H1 (cell line): Measurements from ENCODE around the gene IL18BP. TPM values are rescaled to one million over a fixed set of nuclear protein-coding genes. Genes with fewer than 3 reads are reported as not detected.

ENCODE experiments used
- CTCF ChIA-PET: fragments of 300-600 bp; sonication (Branson Sonifier 250); formaldehyde crosslinking; loops from one replicate; lab custom pipeline; 2021; ENCODE audit not compliant: partially characterized antibody; lab: Charles Lee
- POLR2A ChIA-PET: fragments of 300-600 bp; sonication (Branson Sonifier 250); formaldehyde crosslinking; loops from one replicate; lab custom pipeline; 2021; ENCODE audit warnings: inconsistent platforms; ENCODE audit not compliant: partially characterized antibody; lab: Charles Lee
- DNase-seq, 2 experiments: peaks; one replicate each; pipeline versions ENCODE4 v3.0.0 to v3.0.0-alpha.2; 2010 to 2022; ENCODE audit warnings: low spot score in 2 of 2, low read depth in 1 of 2, mixed read lengths in 1 of 2
- FAIRE-seq: peaks from 2 replicates; lab custom pipeline; 2011; peaks lifted over from hg19 to GRCh38; lab: Jason Lieb, UNC
- H2AFZ ChIP-seq: 2 replicates; pipeline ENCODE4 v1.8.1; 2012; ENCODE audit warnings: low read length, inconsistent platforms
- H2AK5ac ChIP-seq: 2 replicates; pipeline ENCODE4 v1.6.1; 2013; ENCODE audit warnings: low read depth, low read length
- H2BK120ac ChIP-seq: replicated peaks from 2 replicates; pipeline ENCODE3; 2013; ENCODE audit warnings: low read depth, low read length, inconsistent platforms
- H2BK12ac ChIP-seq: 2 replicates; pipeline ENCODE4 v1.6.1; 2013; ENCODE audit warnings: low read depth, low read length
- H2BK15ac ChIP-seq: 2 replicates; pipeline ENCODE4 v1.6.1; 2013; ENCODE audit warnings: low read length
- H2BK20ac ChIP-seq: 2 replicates; pipeline ENCODE4 v1.6.1; 2013; ENCODE audit warnings: low read length
- H2BK5ac ChIP-seq: 2 replicates; pipeline ENCODE4 v1.6.1; 2013; ENCODE audit warnings: low read depth, low read length
- H3K14ac ChIP-seq: 2 replicates; pipeline ENCODE4 v1.6.1; 2013; ENCODE audit warnings: inconsistent platforms; ENCODE audit not compliant: insufficient read length
- H3K18ac ChIP-seq: 2 replicates; pipeline ENCODE4 v1.6.1; 2013; ENCODE audit warnings: low read length; ENCODE audit errors: extremely low read depth
- H3K23ac ChIP-seq: 2 replicates; pipeline ENCODE4 v1.6.1; 2013; ENCODE audit warnings: inconsistent platforms; ENCODE audit not compliant: insufficient read length
- H3K23me2 ChIP-seq: 2 replicates; pipeline ENCODE4 v1.6.1; 2013; ENCODE audit warnings: low read depth, low read length
- H3K27ac ChIP-seq: 2 replicates; pipeline ENCODE4 v1.6.1; 2011; ENCODE audit warnings: low read depth, low read length, inconsistent platforms
- H3K27me3 ChIP-seq, 4 experiments: replicated peaks in 1 of 4; 1 replicate in 1 of 4; 2 replicates in 3 of 4; pipeline versions ENCODE4 v1.6.1 to v1.8.1; 2011 to 2013; ENCODE audit warnings: low read length in 3 of 4, mild to moderate bottlenecking in 3 of 4, inconsistent platforms in 2 of 4, mixed read lengths in 2 of 4, moderate library complexity in 1 of 4; ENCODE audit not compliant: control insufficient read depth in 3 of 4, insufficient read depth in 3 of 4; ENCODE audit errors: extremely low read depth in 1 of 4
- H3K36me3 ChIP-seq, 4 experiments: 2 replicates each; pipeline versions ENCODE4 v1.6.1 to v1.8.1; 2011 to 2013; ENCODE audit warnings: mild to moderate bottlenecking in 4 of 4, low read length in 3 of 4, moderate library complexity in 2 of 4, control low read depth in 1 of 4, inconsistent platforms in 1 of 4; ENCODE audit not compliant: insufficient read depth in 4 of 4, control insufficient read depth in 2 of 4
- H3K4ac ChIP-seq: replicated peaks from 2 replicates; pipeline ENCODE3; 2013; ENCODE audit warnings: low read length, low read depth, mixed read lengths, inconsistent platforms; ENCODE audit not compliant: insufficient read length
- H3K4me1 ChIP-seq, 4 experiments: replicated peaks in 1 of 4; 1 replicate in 1 of 4; 2 replicates in 3 of 4; pipeline versions ENCODE4 v1.6.1 to v1.8.1; 2011 to 2013; ENCODE audit warnings: low read length in 3 of 4, inconsistent platforms in 2 of 4, mixed read lengths in 1 of 4; ENCODE audit not compliant: insufficient read depth in 4 of 4, control insufficient read depth in 3 of 4
- H3K4me2 ChIP-seq, 2 experiments: 2 replicates each; pipeline versions ENCODE4 v1.6.1 to v1.8.1; 2011 to 2013; ENCODE audit warnings: low read depth in 2 of 2, low read length in 2 of 2, control low read depth in 1 of 2, inconsistent platforms in 1 of 2, mild to moderate bottlenecking in 1 of 2; ENCODE audit not compliant: insufficient read depth in 1 of 2
- H3K4me3 ChIP-seq, 4 experiments: fragments of 200-600, 300-600 bp in 1 of 4; sonication (generic), shearing (Covaris generic), sonication (Bioruptor Twin) in 1 of 4; 2 replicates each; pipeline versions ENCODE4 v1.5.1 to v1.8.1; 2011 to 2016; ENCODE audit warnings: low read length in 4 of 4, low read depth in 3 of 4, control low read depth in 2 of 4, inconsistent platforms in 2 of 4, mild to moderate bottlenecking in 2 of 4, mixed read lengths in 1 of 4, moderate library complexity in 1 of 4; ENCODE audit not compliant: insufficient read depth in 2 of 4; ENCODE audit errors: extremely low read depth in 1 of 4
- H3K56ac ChIP-seq: replicated peaks from 2 replicates; pipeline ENCODE3; 2013; ENCODE audit warnings: low read depth, mild to moderate bottlenecking, mixed read lengths, low read length, inconsistent platforms; ENCODE audit not compliant: insufficient read length
- H3K79me1 ChIP-seq: 2 replicates; pipeline ENCODE4 v1.6.1; 2013; ENCODE audit warnings: low read depth, low read length, control low read depth
- H3K79me2 ChIP-seq, 2 experiments: 2 replicates each; pipeline versions ENCODE4 v1.6.1 to v1.8.1; 2012 to 2013; ENCODE audit warnings: low read length in 2 of 2, mild to moderate bottlenecking in 2 of 2, inconsistent platforms in 1 of 2; ENCODE audit not compliant: insufficient read depth in 2 of 2, control insufficient read depth in 1 of 2
- H3K9ac ChIP-seq, 4 experiments: replicated peaks in 1 of 4; 1 replicate in 1 of 4; 2 replicates in 3 of 4; pipeline versions ENCODE4 v1.6.1 to v1.8.1; 2011 to 2013; ENCODE audit warnings: low read depth in 3 of 4, low read length in 3 of 4, control low read depth in 2 of 4, mild to moderate bottlenecking in 2 of 4, moderate library complexity in 2 of 4, inconsistent platforms in 1 of 4; ENCODE audit errors: extremely low read depth in 1 of 4
- H3K9me3 ChIP-seq, 2 experiments: 2 replicates each; pipeline versions ENCODE4 v1.6.1 to v1.8.1; 2012 to 2013; ENCODE audit warnings: mild to moderate bottlenecking in 2 of 2, moderate library complexity in 2 of 2, control low read depth in 1 of 2, inconsistent platforms in 1 of 2, low read depth in 1 of 2, low read length in 1 of 2, mixed read lengths in 1 of 2; ENCODE audit not compliant: insufficient read depth in 2 of 2
- H4K20me1 ChIP-seq, 2 experiments: replicated peaks in 1 of 2; 2 replicates each; pipeline versions ENCODE3 to v1.8.1; 2011 to 2013; ENCODE audit warnings: inconsistent platforms in 2 of 2, low read length in 2 of 2, mild to moderate bottlenecking in 1 of 2; ENCODE audit not compliant: insufficient read depth in 2 of 2, control insufficient read depth in 1 of 2
- H4K5ac ChIP-seq: 2 replicates; pipeline ENCODE4 v1.6.1; 2013; ENCODE audit warnings: low read length, low read depth, mixed read lengths, inconsistent platforms; ENCODE audit not compliant: insufficient read length
- H4K8ac ChIP-seq: 2 replicates; pipeline ENCODE4 v1.8.0; 2013; ENCODE audit warnings: mild to moderate bottlenecking, moderate library complexity, low read length, inconsistent platforms; ENCODE audit not compliant: insufficient read depth; ENCODE audit errors: extremely low read depth
- H4K91ac ChIP-seq: replicated peaks from 2 replicates; pipeline ENCODE3; 2013; ENCODE audit warnings: low read length, mixed read lengths, inconsistent platforms; ENCODE audit not compliant: insufficient read length
- FOSL1 ChIP-seq: IDR thresholded peaks from 2 replicates; pipeline ENCODE4 v1.6.1; 2011; ENCODE audit warnings: mild to moderate bottlenecking, low read depth, low read length, moderate library complexity; ENCODE audit not compliant: insufficient read depth
- WGBS, 2 experiments: shearing (Covaris generic) in 1 of 2; methylation state at CpG; one replicate each; pipeline versions ENCODE4 v1.1.6 to v1.1.7; 2013 to 2015; ENCODE audit warnings: low lambda C conversion rate in 2 of 2, mixed read lengths in 2 of 2, inconsistent platforms in 1 of 2, low coverage in 1 of 2, missing lambda C conversion rate in 1 of 2; ENCODE audit not compliant: insufficient replicate concordance in 2 of 2, insufficient coverage in 1 of 2, insufficient read length in 1 of 2; ENCODE audit errors: extremely low coverage in 1 of 2, missing lambda C conversion rate in 1 of 2; 5-methylcytosine and 5-hydroxymethylcytosine counted together
- polyA plus RNA-seq, 7 experiments: library from polyadenylated mRNA; depleted of rRNA in 3 of 7; stranded (reverse) in 5 of 7; unstranded in 2 of 7; fragments of >200 nt in 5 of 7; fragments of 200-250 nt in 2 of 7; gene quantifications; 1 replicate in 5 of 7; 2 replicates in 1 of 7; 4 replicates in 1 of 7; pipeline versions ENCODE4 v1.2.1 to v1.2.3, GENCODE V29; 2011 to 2013; ENCODE audit warnings: missing spikeins in 2 of 7, mixed read lengths in 2 of 7
- total RNA-seq: library from RNA; stranded (reverse); fragmentation: NEBNext Ultra II Directional; extraction: Animal tissue kit (Norgen Biotek cat#: 25700); gene quantifications from 2 replicates; pipeline ENCODE4 v1.2.1, GENCODE V29; 2021

IL18BP gene
- total and polyA plus RNA-seq, 2 of the 8 experiments (the other 6 are each of a cell fraction or from before 2014, with no cell fraction given) = 9.8 to 17.0 TPM

- no peaks in the 10 kb centered on the region for H3K27me3 ChIP-seq
- H3K18ac ChIP-seq = no peak overlapping the region
- FAIRE-seq (no peak), DNase-seq (no peak)
- no peak overlapping the region for H3K4me2 ChIP-seq
- no peak overlapping the region for H3K27ac ChIP-seq
- H3K56ac ChIP-seq = no peak overlapping the region
- no peak overlapping the region for H4K91ac ChIP-seq
- H3K79me2 ChIP-seq = no peaks in the 10 kb centered on the region; a peak in 1 of 4 replicates
- no peak overlapping the region for H2AFZ ChIP-seq
- H3K14ac ChIP-seq = no peak overlapping the region
- ChIA-PET POLR2A (interaction anchor here (0.7 to 3.7 kb wide), 3 partner anchors 16 to 74 kb away, joined by 3 to 40 read pairs (median 3); no protein-coding TSS in a partner anchor), CTCF (interaction anchor here (0.8 to 25.0 kb wide), 14 partner anchors 7 to 158 kb away, joined by 3 to 423 read pairs (median 6); partner anchors contain the start of gene LAMTOR1)
- H3K23ac ChIP-seq = no peak overlapping the region
- no peak overlapping the region for H3K4me3 ChIP-seq
- no peak overlapping the region for H2BK15ac ChIP-seq
- no peak for TF ChIP-seq FOSL1
- no peaks in the 10 kb centered on the region for H3K4me1 ChIP-seq
- WGBS, 2 experiments = 92% methylated on average over 4 of the region's 4 CpGs; no CpG with 5 or more reads in 1 of the 2 experiments
- H2BK12ac ChIP-seq = no peak overlapping the region
- no peak overlapping the region for H4K5ac ChIP-seq
- no peak overlapping the region for H2BK20ac ChIP-seq
- no peak overlapping the region for H4K8ac ChIP-seq
- H3K9ac ChIP-seq = no peak overlapping the region
- H3K4ac ChIP-seq = no peak overlapping the region
- H3K79me1 ChIP-seq = no peaks in the 10 kb centered on the region; the same call in 1 of the 2 replicates
- H2BK120ac ChIP-seq = no peak overlapping the region
- no peak overlapping the region for H2AK5ac ChIP-seq
- H3K9me3 ChIP-seq = no peaks in the 10 kb centered on the region
- H3K36me3 ChIP-seq = peaks cover 37 to 63% (median 58%) of the 10 kb centered on the region in 4 experiments
- no peaks in the 10 kb centered on the region for H3K23me2 ChIP-seq
- H4K20me1 ChIP-seq = peaks cover 10% of the 10 kb centered on the region in 2 experiments
- no peak overlapping the region for H2BK5ac ChIP-seq
Measured at GRCh38 chr11:72023335-72023734, 24.6 kb downstream of the IL18BP start.
